DND-41 (cell line): ENCODE measurements around the gene PREX1.

Experiments used
- ATAC-seq: fragments of 200-7000 bp; cut with Tn5 transposase; 3 replicates; pipeline ENCODE4 v1.9.1; 2021; ENCODE audit warnings: low read depth; ENCODE audit not compliant: insufficient read depth
- DNase-seq: peaks from one replicate; pipeline ENCODE4 v3.0.0-alpha.2; 2020
- H2AFZ ChIP-seq: 2 replicates; pipeline ENCODE4 v1.6.0; 2012; ENCODE audit warnings: low read depth, low read length
- H3K27ac ChIP-seq: 2 replicates; pipeline ENCODE4 v1.5.1; 2012; ENCODE audit warnings: low read length, inconsistent platforms
- H3K27me3 ChIP-seq: fragments of 200-600 bp; sonication (generic); 2 replicates; pipeline ENCODE4 v1.6.0; 2012; ENCODE audit warnings: low read length, mild to moderate bottlenecking, inconsistent platforms; ENCODE audit not compliant: insufficient read depth, poor library complexity
- H3K36me3 ChIP-seq: 2 replicates; pipeline ENCODE4 v1.5.1; 2012; ENCODE audit warnings: low read length, inconsistent platforms; ENCODE audit not compliant: insufficient read depth
- H3K4me1 ChIP-seq: 2 replicates; pipeline ENCODE4 v1.5.1; 2012; ENCODE audit warnings: mild to moderate bottlenecking, low read length; ENCODE audit not compliant: insufficient read depth
- H3K4me2 ChIP-seq: 2 replicates; pipeline ENCODE4 v1.6.0; 2012; ENCODE audit warnings: mild to moderate bottlenecking, moderate library complexity, low read length, inconsistent platforms; ENCODE audit not compliant: insufficient read depth
- H3K4me3 ChIP-seq, 2 experiments: fragments of 200-600 bp in 1 of 2; shearing (Covaris generic) in 1 of 2; 2 replicates each; pipeline ENCODE4 v1.5.1; 2012 to 2016; ENCODE audit warnings: inconsistent platforms in 2 of 2, low read length in 2 of 2, mild to moderate bottlenecking in 2 of 2, low read depth in 1 of 2, moderate library complexity in 1 of 2
- H3K79me2 ChIP-seq: 2 replicates; pipeline ENCODE4 v1.6.0; 2012; ENCODE audit warnings: low read length, inconsistent platforms; ENCODE audit not compliant: insufficient read depth
- H3K9ac ChIP-seq: 2 replicates; pipeline ENCODE4 v1.6.0; 2012; ENCODE audit warnings: low read depth, mild to moderate bottlenecking, inconsistent platforms, low read length, moderate library complexity
- H3K9me3 ChIP-seq: 2 replicates; pipeline ENCODE4 v1.5.1; 2012; ENCODE audit warnings: low read length, moderate library complexity, mild to moderate bottlenecking, inconsistent platforms; ENCODE audit not compliant: insufficient read depth, severe bottlenecking
- H4K20me1 ChIP-seq: 2 replicates; pipeline ENCODE4 v1.6.0; 2012; ENCODE audit warnings: low read length; ENCODE audit not compliant: insufficient read depth
- CTCF ChIP-seq: IDR thresholded peaks from 2 replicates; pipeline ENCODE4 v1.5.1; 2012; ENCODE audit warnings: borderline replicate concordance, low read length, moderate library complexity, mild to moderate bottlenecking; ENCODE audit not compliant: poor library complexity, severe bottlenecking; ENCODE audit errors: extremely low read depth
- EZH2 ChIP-seq: IDR thresholded peaks from 3 replicates; pipeline ENCODE4 v1.6.1; 2012; ENCODE audit warnings: borderline replicate concordance, low read depth, mild to moderate bottlenecking, moderate library complexity, low read length, inconsistent platforms; ENCODE audit not compliant: severe bottlenecking

The PREX1 gene

DNA sequence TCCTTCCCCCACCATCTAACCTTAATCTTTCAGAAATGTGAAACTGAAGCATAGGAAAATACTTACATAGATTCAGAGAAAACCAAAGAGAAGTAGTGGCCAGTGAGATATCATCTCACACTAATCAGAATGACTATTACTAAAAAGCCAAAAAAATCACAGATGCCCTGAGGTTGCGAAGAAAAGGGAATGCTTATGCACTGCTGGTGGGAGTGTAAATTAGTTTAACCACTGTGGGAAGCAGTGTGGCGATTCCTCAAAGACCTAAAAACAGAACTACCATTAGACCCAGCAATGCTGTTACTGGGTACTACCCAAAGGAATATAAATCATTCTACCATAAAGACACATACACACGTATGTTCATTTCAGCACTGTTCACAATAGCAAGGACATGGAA lies 9.2 kb upstream of the PREX1 start:
- Histone ChIP-seq H3K9me3 (no peaks in the 10 kb centered on the region), H4K20me1 (no peaks in the 10 kb centered on the region), H3K36me3 (no peaks in the 10 kb centered on the region), H3K4me1 (no peaks in the 10 kb centered on the region), H3K79me2 (no peaks in the 10 kb centered on the region), H3K27me3 (no peaks in the 10 kb centered on the region), H3K4me2 (no peak overlapping the region), H3K27ac (no peak overlapping the region), H3K9ac (no peak overlapping the region), H3K4me3 (no peak overlapping the region), H2AFZ (no peak overlapping the region)
- ATAC-seq: no peak
- no peak for DNase-seq
- no peak for TF ChIP-seq CTCF
- no peak for TF ChIP-seq EZH2

DNA sequence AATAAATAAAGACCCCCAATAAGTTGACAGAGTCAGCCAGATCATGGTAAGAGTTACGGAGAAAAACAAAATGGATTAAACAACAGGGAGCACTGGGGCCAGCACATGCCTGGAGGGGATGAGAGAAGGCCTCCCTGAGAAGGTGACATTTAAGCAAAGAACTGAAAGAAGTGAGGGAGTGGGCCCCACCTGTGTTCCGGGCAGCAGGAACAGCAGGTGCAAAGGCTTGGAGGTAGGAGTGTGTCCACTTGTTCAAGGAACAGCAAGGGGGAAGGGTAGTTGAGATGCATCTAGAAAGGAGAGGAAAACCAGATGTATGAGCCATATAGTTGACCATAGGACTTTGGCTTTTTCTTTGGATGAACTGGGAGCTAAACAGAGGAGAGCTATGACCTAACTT lies 7.6 kb upstream of the PREX1 start:
- H3K27ac ChIP-seq: no peak overlapping the region
- H2AFZ ChIP-seq: no peak overlapping the region
- no peaks in the 10 kb centered on the region for H3K79me2 ChIP-seq
- H3K27me3 ChIP-seq: no peaks in the 10 kb centered on the region
- H3K4me2 ChIP-seq: no peak overlapping the region
- DNase-seq (no peak), ATAC-seq (no peak)
- no peaks in the 10 kb centered on the region for H4K20me1 ChIP-seq
- H3K36me3 ChIP-seq: no peaks in the 10 kb centered on the region
- H3K4me1 ChIP-seq: no peaks in the 10 kb centered on the region
- H3K9me3 ChIP-seq: no peaks in the 10 kb centered on the region
- H3K9ac ChIP-seq: no peak overlapping the region
- TF ChIP-seq CTCF: no peak
- TF ChIP-seq EZH2: no peak
- no peak overlapping the region for H3K4me3 ChIP-seq

- H2AFZ ChIP-seq: no peak overlapping the region
- H3K4me2 ChIP-seq: no peak overlapping the region
- no peaks in the 10 kb centered on the region for H3K4me1 ChIP-seq
- TF ChIP-seq EZH2 (no peak), CTCF (no peak)
- no peak overlapping the region for H3K27ac ChIP-seq
- no peak overlapping the region for H3K9ac ChIP-seq
- no peaks in the 10 kb centered on the region for H3K36me3 ChIP-seq
- H4K20me1 ChIP-seq: no peaks in the 10 kb centered on the region
- no peaks in the 10 kb centered on the region for H3K9me3 ChIP-seq
- no peaks in the 10 kb centered on the region for H3K79me2 ChIP-seq
- no peak for DNase-seq
- H3K4me3 ChIP-seq: no peak overlapping the region
- peaks cover 2% of the 10 kb centered on the region for H3K27me3 ChIP-seq
- no peak for ATAC-seq
These were observed 6.5 kb upstream of the PREX1 start for GRCh38 chr20:48834278-48834677.

DNA sequence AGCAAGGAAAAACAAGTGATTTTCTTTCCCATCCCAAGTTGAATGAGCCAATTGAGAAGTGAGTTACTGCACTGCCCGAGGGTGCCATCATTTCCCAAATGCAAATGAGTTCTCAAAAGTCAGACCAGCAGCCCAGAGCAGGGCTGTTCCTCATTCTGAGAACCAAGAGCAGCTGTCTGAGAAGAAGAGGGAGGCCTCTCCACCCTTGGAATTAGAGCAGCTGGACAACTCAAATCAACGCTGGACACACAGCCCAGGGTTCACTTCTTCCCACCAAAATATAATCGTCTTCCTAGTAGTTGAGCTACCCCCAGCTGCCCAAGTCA lies 4.6 kb upstream of the PREX1 start:
- H3K79me2 ChIP-seq: no peaks in the 10 kb centered on the region
- H2AFZ ChIP-seq: no peak overlapping the region
- no peak overlapping the region for H3K4me3 ChIP-seq
- H3K4me1 ChIP-seq: peaks cover 6% of the 10 kb centered on the region
- ATAC-seq: no peak
- H3K27ac ChIP-seq: no peak overlapping the region
- no peak overlapping the region for H3K9ac ChIP-seq
- no peaks in the 10 kb centered on the region for H3K36me3 ChIP-seq
- no peaks in the 10 kb centered on the region for H4K20me1 ChIP-seq
- no peak for TF ChIP-seq CTCF
- TF ChIP-seq EZH2: no peak
- no peaks in the 10 kb centered on the region for H3K9me3 ChIP-seq
- no peak for DNase-seq
- H3K27me3 ChIP-seq: peaks cover 11% of the 10 kb centered on the region
- H3K4me2 ChIP-seq: no peak overlapping the region
